Liver (tissue), 3 donors: Measurements from ENCODE around the gene TENM3.

Source experiments
- ATF3 ChIP-seq: IDR thresholded peaks from 2 replicates; pipeline ENCODE4 v1.6.1; 2016; ENCODE audit warnings: antibody characterized with exemption
- CTCF ChIP-seq: fragments of 150-350 bp; IDR thresholded peaks from 2 replicates; pipeline ENCODE4 v1.5.1; 2017; ENCODE audit warnings: improper control_type of control experiment, low read depth, low read length; ENCODE audit not compliant: missing input control
- GABPA ChIP-seq, 2 donors: IDR thresholded peaks in 1 of 2; conservative IDR thresholded peaks in 1 of 2; 2 replicates each; pipeline ENCODE4 v1.6.1; 2016; ENCODE audit warnings: antibody characterized with exemption in 2 of 2, mild to moderate bottlenecking in 1 of 2, moderate library complexity in 1 of 2
- JUND ChIP-seq, 2 donors: IDR thresholded peaks; 2 replicates each; pipeline ENCODE4 v1.6.1; 2016; ENCODE audit warnings: antibody characterized with exemption in 2 of 2
- RAD21 ChIP-seq, 2 donors: IDR thresholded peaks; 2 replicates each; pipeline ENCODE4 v1.6.1; 2016; ENCODE audit warnings: antibody characterized with exemption in 2 of 2, mild to moderate bottlenecking in 2 of 2
- REST ChIP-seq: IDR thresholded peaks from 2 replicates; pipeline ENCODE4 v1.6.1; 2016; ENCODE audit warnings: antibody characterized with exemption, mild to moderate bottlenecking
- SP1 ChIP-seq: IDR thresholded peaks from 2 replicates; pipeline ENCODE4 v1.6.1; 2018; ENCODE audit warnings: antibody characterized with exemption, mild to moderate bottlenecking
- TAF1 ChIP-seq: conservative IDR thresholded peaks from 2 replicates; pipeline ENCODE4 v1.6.1; 2016; ENCODE audit warnings: antibody characterized with exemption, mild to moderate bottlenecking
- YY1 ChIP-seq: IDR thresholded peaks from 2 replicates; pipeline ENCODE4 v1.6.1; 2016; ENCODE audit warnings: antibody characterized with exemption, mild to moderate bottlenecking
- donor health status: healthy.
- donor health status: healthy.

GRCh38 chr4:182291175-182291574 lies 48.0 kb downstream of the TENM3 start:
- TF ChIP-seq JUND (IDR thresholded peaks at IDR 0.05), result no peak
- no peak for TF ChIP-seq SP1
- TF ChIP-seq CTCF, result no peak
- TF ChIP-seq TAF1, result no peak
- TF ChIP-seq ATF3, result no peak
- no peak for TF ChIP-seq YY1
- no peak for TF ChIP-seq GABPA (IDR thresholded peaks at IDR 0.05 in 1 of 2, conservative IDR thresholded peaks at IDR 0.05 in 1 of 2)
- no peak for TF ChIP-seq RAD21 (IDR thresholded peaks at IDR 0.05)
- TF ChIP-seq REST, result no peak
